Activated T-cell treated with anti-CD3 and anti-CD28 coated beads, Interleukin-2, amount 50 U/mL, for 72 hours (primary cell): ENCODE data around the gene ZNF667. TPM values are rescaled to one million over a fixed set of nuclear protein-coding genes. Genes with fewer than 3 reads are reported as not detected.

ENCODE experiments used
- ATAC-seq, 2 donors: fragments of 150-1000 bp; cut with Tn5 transposase; replicated peaks in 1 of 2; 2 replicates each; pipeline ENCODE4 v1.10.0; 2021; ENCODE audit warnings: moderate library complexity in 2 of 2, mild to moderate bottlenecking in 1 of 2
- DNase-seq, 2 donors: peaks; one replicate each; pipeline ENCODE4 v3.0.0; 2021 to 2022; ENCODE audit warnings: mixed read lengths in 1 of 2
- H3K27ac Mint-ChIP-seq: one replicate; pipeline ENCODE4 v1.8.0; 2022; ENCODE audit warnings: mild to moderate bottlenecking, moderate library complexity, mixed read lengths
- H3K27me3 Mint-ChIP-seq: one replicate; pipeline ENCODE4 v1.8.0; 2022; ENCODE audit warnings: low read depth, mixed read lengths
- H3K36me3 Mint-ChIP-seq, 2 donors: one replicate each; pipeline ENCODE4 v1.8.0; 2022; ENCODE audit warnings: mixed read lengths in 2 of 2, mild to moderate bottlenecking in 1 of 2; ENCODE audit not compliant: insufficient read depth in 2 of 2
- H3K4me1 Mint-ChIP-seq: one replicate; pipeline ENCODE4 v1.8.0; 2022; ENCODE audit warnings: low read depth, mixed read lengths
- H3K4me3 Mint-ChIP-seq, 2 donors: one replicate each; pipeline ENCODE4 v1.8.0; 2022; ENCODE audit warnings: mild to moderate bottlenecking in 2 of 2, mixed read lengths in 2 of 2, moderate library complexity in 2 of 2
- H3K9me3 Mint-ChIP-seq, 2 donors: one replicate each; pipeline ENCODE4 v1.8.0; 2022; ENCODE audit warnings: mixed read lengths in 2 of 2
- total RNA-seq, 2 donors: library from RNA; stranded (reverse); gene quantifications; one replicate each; pipeline ENCODE4 v1.2.3, GENCODE V29; 2022

ZNF667 gene
- total RNA-seq, 2 donors from 2014 or later: 1.5 to 4.6 TPM

DNA sequence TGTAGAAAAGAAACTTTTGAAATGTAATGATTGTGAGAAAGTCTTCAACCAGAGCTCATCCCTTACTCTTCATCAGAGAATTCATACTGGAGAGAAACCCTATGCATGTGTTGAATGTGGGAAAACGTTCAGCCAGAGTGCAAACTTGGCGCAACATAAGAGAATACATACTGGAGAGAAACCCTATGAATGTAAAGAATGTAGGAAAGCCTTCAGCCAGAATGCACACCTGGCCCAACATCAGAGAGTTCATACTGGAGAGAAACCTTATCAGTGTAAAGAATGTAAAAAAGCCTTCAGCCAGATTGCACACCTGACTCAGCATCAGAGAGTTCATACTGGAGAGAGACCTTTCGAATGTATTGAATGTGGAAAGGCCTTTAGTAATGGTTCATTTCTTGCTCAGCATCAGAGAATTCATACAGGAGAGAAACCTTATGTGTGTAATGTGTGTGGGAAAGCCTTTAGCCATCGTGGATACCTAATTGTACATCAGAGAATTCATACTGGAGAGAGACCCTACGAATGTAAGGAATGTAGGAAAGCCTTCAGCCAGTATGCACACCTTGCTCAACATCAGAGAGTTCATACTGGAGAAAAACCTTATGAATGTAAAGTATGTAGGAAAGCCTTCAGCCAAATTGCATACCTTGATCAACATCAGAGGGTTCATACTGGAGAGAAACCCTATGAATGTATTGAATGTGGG lies 53.7 kb downstream of the ZNF667 start:
- Mint-ChIP-seq H3K9me3 (peaks cover 30 to 39% of the 10 kb centered on the region in 2 donors), H3K27me3 (no peaks in the 10 kb centered on the region), H3K4me1 (no peaks in the 10 kb centered on the region), H3K36me3 (peaks cover 34 to 79% of the 10 kb centered on the region in 2 donors), H3K27ac (no peak overlapping the region), H3K4me3 (no peak overlapping the region)
- DNase-seq (no peak), ATAC-seq (no peak)

DNA sequence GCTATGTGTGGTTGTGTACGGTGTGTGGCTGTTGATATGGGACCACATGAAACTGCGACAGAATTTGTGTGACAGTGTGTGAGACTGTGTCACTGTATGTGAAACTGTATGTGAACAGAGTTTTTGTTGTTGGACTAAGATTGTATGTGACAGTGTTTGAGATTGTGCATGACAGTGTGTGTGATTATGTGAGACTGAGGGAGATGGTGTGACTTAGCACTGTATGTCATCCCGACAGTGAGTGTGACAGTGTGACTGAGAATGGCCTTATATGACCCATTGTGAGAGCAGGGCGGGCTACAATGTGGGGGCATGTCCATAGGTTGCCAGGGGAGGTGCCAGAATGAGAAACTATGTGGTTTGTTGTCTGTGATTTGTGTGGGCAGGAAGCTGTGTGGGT lies 72.1 kb downstream of the ZNF667 start:
- H3K27me3 Mint-ChIP-seq: no peaks in the 10 kb centered on the region
- H3K27ac Mint-ChIP-seq: peak overlapping the region; percentile 14
- peaks cover 49 to 82% of the 10 kb centered on the region in 2 donors for H3K36me3 Mint-ChIP-seq
- peaks cover 41% of the 10 kb centered on the region in 2 donors for H3K9me3 Mint-ChIP-seq
- DNase-seq (peak; percentile 21 to 22), ATAC-seq (peak in 1 of 2 donors; percentile 19)
- H3K4me3 Mint-ChIP-seq: peak overlapping the region; percentile 76 to 81
- peaks cover 31% of the 10 kb centered on the region for H3K4me1 Mint-ChIP-seq

DNA sequence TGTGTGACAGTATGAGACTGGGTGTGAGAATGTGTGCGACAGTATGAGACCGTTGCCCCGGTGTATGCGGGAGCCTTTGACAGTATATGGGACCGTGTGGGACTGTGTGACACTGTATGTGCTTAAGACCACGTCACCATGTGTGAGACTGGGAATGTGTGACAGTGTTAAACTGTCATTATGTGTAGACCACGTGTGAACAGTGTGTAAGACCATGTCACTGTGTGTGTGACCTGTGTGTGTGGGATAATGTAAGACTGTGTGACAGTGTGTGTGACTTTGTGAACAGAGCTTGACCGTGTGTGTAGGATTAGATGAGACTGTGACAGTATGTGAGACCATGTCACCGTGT lies 72.5 kb downstream of the ZNF667 start:
- peaks cover 31% of the 10 kb centered on the region for H3K4me1 Mint-ChIP-seq
- DNase-seq (peak in 1 of 2 donors; percentile 1), ATAC-seq (peak; percentile 0 to 9)
- peak overlapping the region; percentile 14 for H3K27ac Mint-ChIP-seq
- peak overlapping the region; percentile 76 to 81 for H3K4me3 Mint-ChIP-seq
- H3K36me3 Mint-ChIP-seq: peaks cover 47 to 80% of the 10 kb centered on the region in 2 donors
- H3K9me3 Mint-ChIP-seq: peaks cover 38 to 40% of the 10 kb centered on the region in 2 donors
- no peaks in the 10 kb centered on the region for H3K27me3 Mint-ChIP-seq

- H3K9me3 Mint-ChIP-seq: peaks cover 39 to 42% of the 10 kb centered on the region in 2 donors
Measured at GRCh38 chr19:56403764-56404704, 73.1 kb downstream of the ZNF667 start, which contains the start of gene ZNF583. Gene ZNF583, plus strand, starts transcription at chr19:56404332. Its CDS starts 2,783 bp downstream, at chr19:56407115.

GRCh38 chr19:56403261-56403660 lies 73.9 kb downstream of the ZNF667 start:
- Mint-ChIP-seq H3K4me3 (peak overlapping the region; percentile 76 to 81), H3K4me1 (peaks cover 31% of the 10 kb centered on the region), H3K27me3 (no peaks in the 10 kb centered on the region), H3K36me3 (peaks cover 46 to 81% of the 10 kb centered on the region in 2 donors), H3K27ac (peak overlapping the region; percentile 99), H3K9me3 (peaks cover 35 to 38% of the 10 kb centered on the region in 2 donors)
- ATAC-seq (peak; percentile 10 to 34), DNase-seq (peak; percentile 10 to 29)

More at GRCh38 chr19:56403764-56404704, 73.1 kb downstream of the ZNF667 start, which contains the start of gene ZNF583:
- H3K4me1 Mint-ChIP-seq: peaks cover 31% of the 10 kb centered on the region
- peak within 1 kb of the TSS; percentile 76 to 81 for H3K4me3 Mint-ChIP-seq
- ATAC-seq (peak; percentile 88), DNase-seq (peak; percentile 92 to 93)
- peak within 1 kb of the TSS; percentile 99 for H3K27ac Mint-ChIP-seq
- peaks cover 49 to 82% of the 10 kb centered on the region in 2 donors for H3K36me3 Mint-ChIP-seq
- no peaks in the 10 kb centered on the region for H3K27me3 Mint-ChIP-seq

DNA sequence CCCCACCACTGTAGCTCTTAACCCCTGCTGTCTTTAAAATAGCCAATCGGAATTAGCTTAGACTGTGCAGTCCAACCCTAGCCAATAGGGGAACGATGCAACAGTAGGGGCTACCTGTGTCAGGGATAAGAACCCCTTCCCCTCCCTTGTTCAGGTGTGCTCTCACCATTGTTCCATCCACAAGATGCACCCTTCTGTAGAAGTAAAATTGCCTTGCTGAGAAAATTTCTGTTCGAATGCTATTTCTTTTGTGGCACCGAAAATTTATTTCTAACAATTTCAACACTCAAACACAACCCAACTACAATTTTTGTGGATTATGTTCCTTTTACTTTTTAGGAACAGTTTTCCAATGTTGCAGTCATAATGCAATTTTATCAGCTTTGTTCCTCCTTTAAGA lies 76.7 kb downstream of the ZNF667 start:
- H3K9me3 Mint-ChIP-seq: peaks cover 30 to 40% of the 10 kb centered on the region in 2 donors
- no peaks in the 10 kb centered on the region for H3K27me3 Mint-ChIP-seq

GRCh38 chr19:56398809-56399208 lies 78.3 kb downstream of the ZNF667 start:
- no peak overlapping the region for H3K27ac Mint-ChIP-seq
- H3K9me3 Mint-ChIP-seq: peaks cover 24 to 29% of the 10 kb centered on the region in 2 donors
- H3K36me3 Mint-ChIP-seq: peaks cover 41 to 73% of the 10 kb centered on the region in 2 donors
- H3K27me3 Mint-ChIP-seq: no peaks in the 10 kb centered on the region
- ATAC-seq: no peak
- H3K4me1 Mint-ChIP-seq: peaks cover 27% of the 10 kb centered on the region
- no peak overlapping the region for H3K4me3 Mint-ChIP-seq
- DNase-seq: no peak

More for the DNA sequence above, 76.7 kb downstream of the ZNF667 start:
- Mint-ChIP-seq H3K4me3 (no peak overlapping the region), H3K4me1 (peaks cover 30% of the 10 kb centered on the region), H3K36me3 (peaks cover 44 to 70% of the 10 kb centered on the region in 2 donors), H3K27ac (no peak overlapping the region)
- no peak for ATAC-seq
- DNase-seq: no peak

- DNase-seq: peak; percentile 91 to 94
- H3K9me3 Mint-ChIP-seq: peaks cover 23% of the 10 kb centered on the region in 2 donors
- H3K27ac Mint-ChIP-seq: peak within 1 kb of the TSS; percentile 96
- no peaks in the 10 kb centered on the region for H3K27me3 Mint-ChIP-seq
- peaks cover 25% of the 10 kb centered on the region for H3K4me1 Mint-ChIP-seq
- peak; percentile 97 to 98 for ATAC-seq
- peaks cover 46 to 62% of the 10 kb centered on the region in 2 donors for H3K36me3 Mint-ChIP-seq
- peak within 1 kb of the TSS; percentile 92 to 98 for H3K4me3 Mint-ChIP-seq
Measured at GRCh38 chr19:56393119-56394012, 83.8 kb downstream of the ZNF667 start, which contains the start of gene ZNF582. Gene ZNF582, minus strand, starts transcription at chr19:56393534. Its CDS starts 1,782 bp downstream, at chr19:56391752.

Other genes with a start within 250 kb of the ZNF667 start
- gene EDDM13, start 204.6 kb downstream of the ZNF667 start, total RNA-seq: under 1 TPM in 1 of 2 donors, not detected in 1; 0.67 TPM
- gene ZSCAN5A, start 162.5 kb downstream of the ZNF667 start, total RNA-seq: 1 to 10 TPM; 8.3 to 8.4 TPM
- 1 to 10 TPM; 2.5 to 3.7 TPM for gene ZNF582, start 83.8 kb downstream of the ZNF667 start, total RNA-seq
- gene ZNF583, start 73.0 kb downstream of the ZNF667 start, total RNA-seq: 1 to 10 TPM; 2.3 to 2.7 TPM
- gene ZNF471, start 30.5 kb upstream of the ZNF667 start, total RNA-seq: 1 to 10 TPM in 1 of 2 donors, under 1 TPM in 1; 0.76 to 1.4 TPM
- gene ZFP28, start 61.6 kb upstream of the ZNF667 start, total RNA-seq: 1 to 10 TPM; 3.3 to 5.7 TPM
- gene ZNF470, start 90.1 kb upstream of the ZNF667 start, total RNA-seq: 1 to 10 TPM; 4.0 to 4.5 TPM
- 1 to 10 TPM; 5.8 to 6.9 TPM for gene ZNF71, start 118.0 kb upstream of the ZNF667 start, total RNA-seq
- under 1 TPM; 0.35 to 0.36 TPM for gene SMIM17, start 165.8 kb upstream of the ZNF667 start, total RNA-seq
- 1 to 10 TPM in 1 of 2 donors, under 1 TPM in 1; 0.53 to 1.3 TPM for gene ZNF835, start 194.4 kb upstream of the ZNF667 start, total RNA-seq